Lower lobe of right lung (tissue), 2 donors: ENCODE data around the gene PSME3. TPM values are rescaled to one million over a fixed set of nuclear protein-coding genes. Genes with fewer than 3 reads are reported as not detected.
"Not testable (repeated sequence)": the region's sequence is repeated elsewhere in the genome, so short reads cannot be mapped to it uniquely, and the experiment has no call there.

ENCODE experiments used
- ATAC-seq, 2 donors: fragments of 200-7000 bp; cut with Tn5 transposase; one replicate each; pipeline ENCODE4 v1.9.1; 2020 to 2022; ENCODE audit warnings: mild to moderate bottlenecking in 2 of 2, moderate library complexity in 2 of 2
- DNase-seq: peaks from one replicate; pipeline ENCODE4 v3.0.0-alpha.2; 2020
- H3K27ac ChIP-seq: fragments of 200-600 bp; one replicate; pipeline ENCODE4 v1.8.0; 2022
- H3K27me3 ChIP-seq: fragments of 200-600 bp; one replicate; pipeline ENCODE4 v1.8.0; 2022; ENCODE audit warnings: low read depth
- H3K36me3 ChIP-seq: fragments of 200-600 bp; one replicate; pipeline ENCODE4 v1.8.0; 2022; ENCODE audit warnings: mild to moderate bottlenecking
- H3K4me1 ChIP-seq: fragments of 200-600 bp; one replicate; pipeline ENCODE4 v1.8.0; 2022
- H3K4me3 ChIP-seq: fragments of 200-600 bp; one replicate; pipeline ENCODE4 v1.8.0; 2022; ENCODE audit warnings: mild to moderate bottlenecking
- H3K9me3 ChIP-seq: fragments of 200-600 bp; one replicate; pipeline ENCODE4 v1.8.0; 2022
- CTCF ChIP-seq: fragments of 200-600 bp; IDR thresholded peaks from one replicate; pipeline ENCODE4 v1.8.0; 2022; ENCODE audit warnings: antibody characterized with exemption, mild to moderate bottlenecking
- intact Hi-C: fragments of 100-400 bp; cut with DNase I; formaldehyde crosslinking; loops from one replicate; pipeline ENCODE4 v1.11.0; 2022
- total RNA-seq: library from RNA; stranded (reverse); fragmentation: NEBNext Ultra II Directional; extraction: Animal tissue kit (Norgen Biotek cat#: 25700); gene quantifications from one replicate; pipeline ENCODE4 v1.2.1, GENCODE V29; 2021
- donor health status: DM: no; HTN: yes; CAD: no; lungs with severe emphysema.

The PSME3 gene
- total RNA-seq, 1 donor from 2014 or later: 81.6 TPM

- peaks cover 18% of the 10 kb centered on the region for H3K4me1 ChIP-seq
These were observed 24.2 kb downstream of the PSME3 start for GRCh38 chr17:42857389-42857788.

GRCh38 chr17:42865638-42866094 lies 32.5 kb downstream of the PSME3 start:
- TF ChIP-seq CTCF: no peak
- Histone ChIP-seq H3K27ac (peak overlapping the region; percentile 63), H3K36me3 (no peaks in the 10 kb centered on the region), H3K4me1 (peaks cover 14% of the 10 kb centered on the region), H3K27me3 (no peaks in the 10 kb centered on the region), H3K4me3 (no peak overlapping the region), H3K9me3 (no peaks in the 10 kb centered on the region)
- no peak for DNase-seq
- intact Hi-C loops: no loop called here
- ATAC-seq: no peak

More at GRCh38 chr17:42857389-42857788, 24.2 kb downstream of the PSME3 start:
- Histone ChIP-seq H3K9me3 (no peaks in the 10 kb centered on the region), H3K4me3 (no peak overlapping the region), H3K36me3 (no peaks in the 10 kb centered on the region), H3K27me3 (no peaks in the 10 kb centered on the region), H3K27ac (no peak overlapping the region)
- ATAC-seq (no peak), DNase-seq (no peak)
- no peak for TF ChIP-seq CTCF
- intact Hi-C loops: no loop called here

- no peaks in the 10 kb centered on the region for H3K9me3 ChIP-seq
- no peaks in the 10 kb centered on the region for H3K27me3 ChIP-seq
- H3K36me3 ChIP-seq: no peaks in the 10 kb centered on the region
- H3K4me1 ChIP-seq: peaks cover 14% of the 10 kb centered on the region
- no peak overlapping the region for H3K4me3 ChIP-seq
- H3K27ac ChIP-seq: no peak overlapping the region
- intact Hi-C loops: no loop called here
- no peak for TF ChIP-seq CTCF
- DNase-seq (no peak), ATAC-seq (no peak)
These were observed 33.0 kb downstream of the PSME3 start for GRCh38 chr17:42866216-42866615.

- no peak for TF ChIP-seq CTCF
- ATAC-seq: no peak
- Histone ChIP-seq H3K9me3 (no peaks in the 10 kb centered on the region), H3K4me3 (no peak overlapping the region), H3K27me3 (no peaks in the 10 kb centered on the region), H3K27ac (no peak overlapping the region), H3K36me3 (no peaks in the 10 kb centered on the region), H3K4me1 (peaks cover 14% of the 10 kb centered on the region)
- no peak for DNase-seq
- intact Hi-C loops: no loop called here
These were observed 33.7 kb downstream of the PSME3 start for GRCh38 chr17:42866631-42867575.

- H3K4me3 ChIP-seq, H3K27me3 ChIP-seq, H3K27ac ChIP-seq, ATAC-seq, H3K9me3 ChIP-seq, intact Hi-C loops, DNase-seq, H3K36me3 ChIP-seq: not testable (repeated sequence)
- peaks cover 14% of the 10 kb centered on the region for H3K4me1 ChIP-seq
These were observed 34.6 kb downstream of the PSME3 start for GRCh38 chr17:42867694-42868261.

- H3K36me3 ChIP-seq: no peaks in the 10 kb centered on the region
- peaks cover 14% of the 10 kb centered on the region for H3K4me1 ChIP-seq
- no peaks in the 10 kb centered on the region for H3K27me3 ChIP-seq
- no peak overlapping the region for H3K27ac ChIP-seq
- intact Hi-C loops: no loop called here
- ATAC-seq (no peak), DNase-seq (no peak)
- no peak overlapping the region for H3K4me3 ChIP-seq
- TF ChIP-seq CTCF: no peak
- H3K9me3 ChIP-seq: no peaks in the 10 kb centered on the region
These were observed 35.1 kb downstream of the PSME3 start for GRCh38 chr17:42868338-42868737.
